ENCODE data around the gene PDZD2.

DNA sequence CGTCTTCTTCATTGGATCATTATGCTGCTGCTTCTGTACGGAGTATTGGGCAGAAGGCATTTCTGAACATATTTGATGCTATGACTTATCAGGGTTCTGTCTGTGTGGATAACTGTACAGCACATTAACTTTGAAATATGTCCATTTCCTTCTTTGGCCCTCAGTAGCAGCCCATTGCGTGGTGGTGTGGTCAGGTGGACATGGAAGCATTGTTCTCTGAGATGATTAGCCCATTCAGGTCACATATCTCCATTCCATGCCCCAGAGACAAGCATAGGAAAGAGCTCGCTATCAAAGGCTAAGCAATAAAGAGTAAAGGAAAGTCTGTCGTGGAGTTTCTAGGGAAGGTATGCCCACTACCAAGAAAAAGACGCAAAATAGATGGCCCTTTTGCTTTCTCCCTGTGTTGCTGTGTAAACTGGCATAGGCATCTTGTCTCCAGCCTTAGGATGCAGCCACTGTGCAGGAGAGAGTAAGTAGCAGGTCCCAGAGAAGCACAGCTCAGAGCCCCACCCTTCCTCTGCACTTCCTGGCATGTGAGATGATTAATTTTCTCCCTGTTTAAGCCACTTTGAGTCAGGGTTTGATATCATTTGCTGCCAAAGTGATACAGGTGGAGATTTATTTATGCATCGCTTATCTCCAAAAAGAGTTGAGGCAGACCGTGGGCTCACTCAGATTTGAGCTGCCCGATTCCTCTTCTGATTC is 221.9 kb downstream of the PDZD2 start:
- TF ChIP-seq, protein P1, sequence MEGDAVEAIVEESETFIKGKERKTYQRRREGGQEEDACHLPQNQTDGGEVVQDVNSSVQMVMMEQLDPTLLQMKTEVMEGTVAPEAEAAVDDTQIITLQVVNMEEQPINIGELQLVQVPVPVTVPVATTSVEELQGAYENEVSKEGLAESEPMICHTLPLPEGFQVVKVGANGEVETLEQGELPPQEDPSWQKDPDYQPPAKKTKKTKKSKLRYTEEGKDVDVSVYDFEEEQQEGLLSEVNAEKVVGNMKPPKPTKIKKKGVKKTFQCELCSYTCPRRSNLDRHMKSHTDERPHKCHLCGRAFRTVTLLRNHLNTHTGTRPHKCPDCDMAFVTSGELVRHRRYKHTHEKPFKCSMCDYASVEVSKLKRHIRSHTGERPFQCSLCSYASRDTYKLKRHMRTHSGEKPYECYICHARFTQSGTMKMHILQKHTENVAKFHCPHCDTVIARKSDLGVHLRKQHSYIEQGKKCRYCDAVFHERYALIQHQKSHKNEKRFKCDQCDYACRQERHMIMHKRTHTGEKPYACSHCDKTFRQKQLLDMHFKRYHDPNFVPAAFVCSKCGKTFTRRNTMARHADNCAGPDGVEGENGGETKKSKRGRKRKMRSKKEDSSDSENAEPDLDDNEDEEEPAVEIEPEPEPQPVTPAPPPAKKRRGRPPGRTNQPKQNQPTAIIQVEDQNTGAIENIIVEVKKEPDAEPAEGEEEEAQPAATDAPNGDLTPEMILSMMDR (IDR thresholded peaks at IDR 0.05 in 4 of 5, conservative IDR thresholded peaks at IDR 0.05 in 1 of 5), result no peak
- TF ChIP-seq POLR2A (IDR thresholded peaks at IDR 0.05), result no peak

Measured in gastrocnemius medialis (tissue), 4 donors.